Fibroblast of lung (primary cell): ENCODE measurements around the gene EBLN2. TPM values are rescaled to one million over a fixed set of nuclear protein-coding genes. Genes with fewer than 3 reads are reported as not detected.

Source experiments
- DNase-seq, 2 donors: peaks; one replicate each; pipeline versions ENCODE4 v3.0.0 to v3.0.0-alpha.2; 2010; ENCODE audit warnings: low read depth in 2 of 2
- H2AFZ ChIP-seq: 2 replicates; pipeline ENCODE4 v1.5.1; 2012; ENCODE audit warnings: low read length, control low read depth, inconsistent platforms
- H3K27ac ChIP-seq: 2 replicates; pipeline ENCODE4 v1.5.1; 2011; ENCODE audit warnings: low read length, control low read depth; ENCODE audit not compliant: insufficient read depth
- H3K27me3 ChIP-seq: 2 replicates; pipeline ENCODE4 v1.5.1; 2011; ENCODE audit warnings: mild to moderate bottlenecking, low read length; ENCODE audit not compliant: control insufficient read depth, insufficient read depth
- H3K36me3 ChIP-seq: 2 replicates; pipeline ENCODE4 v1.5.1; 2011; ENCODE audit warnings: low read length; ENCODE audit not compliant: control insufficient read depth, insufficient read depth
- H3K4me1 ChIP-seq: 2 replicates; pipeline ENCODE4 v1.5.1; 2011; ENCODE audit warnings: low read length; ENCODE audit not compliant: control insufficient read depth, insufficient read depth; ENCODE audit errors: extremely low read depth
- H3K4me2 ChIP-seq: 2 replicates; pipeline ENCODE4 v1.5.1; 2011; ENCODE audit warnings: low read length, control low read depth; ENCODE audit not compliant: insufficient read depth; ENCODE audit errors: extremely low read depth
- H3K4me3 ChIP-seq, 4 experiments: fragments of 200-600 bp in 1 of 4; sonication (generic) in 1 of 4; replicated peaks in 1 of 4; 2 replicates each; pipeline ENCODE4 v1.5.1; 2011 to 2016; ENCODE audit warnings: low read length in 4 of 4, low read depth in 3 of 4, mild to moderate bottlenecking in 3 of 4, control low read depth in 2 of 4, inconsistent platforms in 1 of 4, mixed read lengths in 1 of 4; ENCODE audit not compliant: insufficient read depth in 1 of 4; ENCODE audit errors: control extremely low read depth in 1 of 4
- H3K79me2 ChIP-seq: 2 replicates; pipeline ENCODE4 v1.5.1; 2012; ENCODE audit warnings: mild to moderate bottlenecking, low read length, inconsistent platforms; ENCODE audit not compliant: control insufficient read depth, insufficient read depth
- H3K9ac ChIP-seq: 2 replicates; pipeline ENCODE4 v1.5.1; 2011; ENCODE audit warnings: mild to moderate bottlenecking, low read length, control low read depth; ENCODE audit not compliant: insufficient read depth
- H3K9me3 ChIP-seq: 2 replicates; pipeline ENCODE4 v1.5.1; 2012; ENCODE audit warnings: low read depth, low read length; ENCODE audit not compliant: control insufficient read depth, insufficient read depth
- H4K20me1 ChIP-seq: 2 replicates; pipeline ENCODE4 v1.5.1; 2011; ENCODE audit warnings: low read length; ENCODE audit not compliant: control insufficient read depth, insufficient read depth; ENCODE audit errors: extremely low read depth
- CTCF ChIP-seq, 2 donors: IDR thresholded peaks in 1 of 2; conservative IDR thresholded peaks in 1 of 2; 1 replicate in 1 of 2; 2 replicates in 1 of 2; pipeline ENCODE4 v1.5.1; 2011 to 2012; ENCODE audit warnings: low read length in 2 of 2, control low read depth in 1 of 2, inconsistent platforms in 1 of 2, low read depth in 1 of 2, mild to moderate bottlenecking in 1 of 2
- EZH2 ChIP-seq: IDR thresholded peaks from 2 replicates; pipeline ENCODE4 v1.5.1; 2012; ENCODE audit warnings: low read length, control low read depth, mild to moderate bottlenecking; ENCODE audit errors: missing control alignments
- polyA plus RNA-seq, 2 donors: library from polyadenylated mRNA; depleted of rRNA in 1 of 2; stranded (reverse) in 1 of 2; unstranded in 1 of 2; fragments of >200 nt; gene quantifications; 2 replicates each; pipeline ENCODE4 v1.2.1, GENCODE V29; 2011 to 2012; ENCODE audit warnings: missing spikeins in 1 of 2
- total RNA-seq: library from RNA; depleted of rRNA; stranded (reverse); fragments of >200 nt; gene quantifications from 2 replicates; pipeline ENCODE4 v1.2.1, GENCODE V29; 2014

The EBLN2 gene
- total and polyA plus RNA-seq, 2 donors (not counting 1 experiment from before 2014, with no cell fraction given), result 0.87 to 3.0 TPM

- Histone ChIP-seq H3K9ac (no peak overlapping the region), H3K27me3 (no peaks in the 10 kb centered on the region), H3K4me2 (no peak overlapping the region), H4K20me1 (no peaks in the 10 kb centered on the region), H3K27ac (no peak overlapping the region), H2AFZ (no peak overlapping the region), H3K4me1 (peaks cover 10% of the 10 kb centered on the region), H3K79me2 (peaks cover 91% of the 10 kb centered on the region), H3K9me3 (no peaks in the 10 kb centered on the region), H3K36me3 (no peaks in the 10 kb centered on the region), H3K4me3 (no peak overlapping the region)
- no peak for TF ChIP-seq EZH2
- no peak for TF ChIP-seq CTCF (conservative IDR thresholded peaks at IDR 0.05 in 1 of 2, IDR thresholded peaks at IDR 0.05 in 1 of 2; ENCODE audit: low read depth in 1 of 2, low read length in 2 of 2)
- no peak for DNase-seq
Observed at GRCh38 chr3:73030073-73030597, 31.3 kb upstream of the EBLN2 start.

GRCh38 chr3:73031573-73032103 is 29.8 kb upstream of the EBLN2 start:
- peaks cover 13% of the 10 kb centered on the region for H3K4me1 ChIP-seq
- no peak overlapping the region for H2AFZ ChIP-seq
- H3K27me3 ChIP-seq, result no peaks in the 10 kb centered on the region
- no peak overlapping the region for H3K27ac ChIP-seq
- no peaks in the 10 kb centered on the region for H3K36me3 ChIP-seq
- H3K79me2 ChIP-seq, result peaks cover 87% of the 10 kb centered on the region
- H3K4me2 ChIP-seq, result no peak overlapping the region
- no peak overlapping the region for H3K9ac ChIP-seq
- DNase-seq, result no peak
- no peaks in the 10 kb centered on the region for H3K9me3 ChIP-seq
- no peak overlapping the region for H3K4me3 ChIP-seq
- no peaks in the 10 kb centered on the region for H4K20me1 ChIP-seq
- TF ChIP-seq EZH2, result no peak
- TF ChIP-seq CTCF (conservative IDR thresholded peaks at IDR 0.05 in 1 of 2, IDR thresholded peaks at IDR 0.05 in 1 of 2; ENCODE audit: low read depth in 1 of 2, low read length in 2 of 2), result no peak

- H4K20me1 ChIP-seq, result peaks cover 5% of the 10 kb centered on the region
- DNase-seq, result peak; percentile 20 to 66
Observed at GRCh38 chr3:73036694-73037591, 24.5 kb upstream of the EBLN2 start.

More at GRCh38 chr3:73036694-73037591, 24.5 kb upstream of the EBLN2 start:
- peak overlapping the region; percentile 58 for H3K4me2 ChIP-seq
- no peak overlapping the region for H3K9ac ChIP-seq
- H3K27me3 ChIP-seq, result no peaks in the 10 kb centered on the region
- H3K4me1 ChIP-seq, result peaks cover 16% of the 10 kb centered on the region
- H3K27ac ChIP-seq, result peak overlapping the region; percentile 4
- H3K79me2 ChIP-seq, result peaks cover 87% of the 10 kb centered on the region
- H3K9me3 ChIP-seq, result no peaks in the 10 kb centered on the region
- H3K36me3 ChIP-seq, result no peaks in the 10 kb centered on the region
- H2AFZ ChIP-seq, result no peak overlapping the region
- TF ChIP-seq CTCF (conservative IDR thresholded peaks at IDR 0.05 in 1 of 2, IDR thresholded peaks at IDR 0.05 in 1 of 2; ENCODE audit: low read depth in 1 of 2, low read length in 2 of 2) (no peak), EZH2 (no peak)
- no peak overlapping the region for H3K4me3 ChIP-seq
